GM12878 (cell line): ENCODE results near the gene ARID5B. TPM values are rescaled to one million over a fixed set of nuclear protein-coding genes. Genes with fewer than 3 reads are reported as not detected.

Experiments used
- ATAC-seq: fragments of 200-7000 bp; cut with Tn5 transposase; 3 replicates; pipeline ENCODE4 v1.9.1; 2020; ENCODE audit warnings: mild to moderate bottlenecking, moderate library complexity
- BruUV-seq: library from RNA; stranded (reverse); fragments of 400-500 nt; replicated peaks from 2 replicates; lab custom pipeline; 2021; lab: Mats Ljungman, UMichigan
- CTCF ChIA-PET: fragments of 300-600 bp; sonication (Branson Sonifier 250); formaldehyde crosslinking; extraction: SDS; loops from one replicate; lab custom pipeline; 2021; ENCODE audit warnings: inconsistent platforms; lab: Yijun Ruan, JAX
- POLR2A ChIA-PET: fragments of 350-600 bp; formaldehyde crosslinking; extraction: SDS; loops from one replicate; lab custom pipeline; 2021; ENCODE audit warnings: inconsistent platforms; lab: Charles Lee
- RAD21 ChIA-PET: fragments of 300-600 bp; sonication (Branson Sonifier 250); formaldehyde crosslinking; loops from one replicate; lab custom pipeline; 2023; ENCODE audit warnings: antibody characterized with exemption; ENCODE audit not compliant: unreplicated experiment; lab: Charles Lee
- SMC1A ChIA-PET: fragments of 300-600 bp; sonication (Branson Sonifier 250); formaldehyde crosslinking; loops from one replicate; lab custom pipeline; 2023; ENCODE audit not compliant: unreplicated experiment, uncharacterized antibody; lab: Charles Lee
- DNase-seq: peaks from one replicate; pipeline ENCODE4 v3.0.0-alpha.2; 2011; ENCODE audit warnings: low read depth, low spot score
- FAIRE-seq: peaks from 3 replicates; lab custom pipeline; 2011; peaks lifted over from hg19 to GRCh38; lab: Jason Lieb, UNC
- H2AFZ ChIP-seq: 2 replicates; pipeline ENCODE4 v1.6.0; 2011; ENCODE audit warnings: low read depth, low read length, control low read depth; ENCODE audit not compliant: control insufficient read depth
- H3K27ac ChIP-seq: 2 replicates; pipeline ENCODE4 v1.5.1; 2011; ENCODE audit warnings: control low read depth; ENCODE audit not compliant: control insufficient read depth, insufficient read depth
- H3K27me3 ChIP-seq, 2 experiments: replicated peaks in 1 of 2; 2 replicates each; pipeline versions ENCODE4 v1.6.0 to v1.6.1; 2011; ENCODE audit warnings: low read length in 1 of 2; ENCODE audit not compliant: control insufficient read depth in 2 of 2, insufficient read depth in 2 of 2
- H3K36me3 ChIP-seq, 2 experiments: 2 replicates each; pipeline ENCODE4 v1.5.1; 2011; ENCODE audit warnings: low read length in 1 of 2; ENCODE audit not compliant: control insufficient read depth in 2 of 2, insufficient read depth in 2 of 2
- H3K4me1 ChIP-seq: 2 replicates; pipeline ENCODE4 v1.6.1; 2011; ENCODE audit warnings: mild to moderate bottlenecking, low read length, moderate library complexity, mixed read lengths; ENCODE audit not compliant: control insufficient read depth, insufficient read depth
- H3K4me2 ChIP-seq: 2 replicates; pipeline ENCODE4 v1.6.0; 2011; ENCODE audit warnings: control low read depth; ENCODE audit not compliant: control insufficient read depth, insufficient read depth
- H3K4me3 ChIP-seq: fragments of 200-600 bp; sonication (generic); 2 replicates; pipeline ENCODE4 v1.5.1; 2016
- H3K79me2 ChIP-seq: 2 replicates; pipeline ENCODE4 v1.6.0; 2011; ENCODE audit warnings: low read length; ENCODE audit not compliant: control insufficient read depth, insufficient read depth
- H3K9ac ChIP-seq: 2 replicates; pipeline ENCODE4 v1.8.0; 2011; ENCODE audit warnings: low read length, control low read depth, mixed read lengths; ENCODE audit not compliant: control insufficient read depth, insufficient read depth
- H3K9me3 ChIP-seq: replicated peaks from 3 replicates; pipeline ENCODE4 v1.5.1; 2011; ENCODE audit warnings: mild to moderate bottlenecking, low read length; ENCODE audit not compliant: control insufficient read depth, insufficient read depth
- H4K20me1 ChIP-seq: 2 replicates; pipeline ENCODE4 v1.6.0; 2011; ENCODE audit not compliant: control insufficient read depth, insufficient read depth
- CTCF ChIP-seq, 3 experiments: IDR thresholded peaks in 2 of 3; conservative IDR thresholded peaks in 1 of 3; 2 replicates each; pipeline ENCODE4 v1.5.1; 2011; ENCODE audit warnings: low read depth in 3 of 3, low read length in 3 of 3, mild to moderate bottlenecking in 3 of 3, control low read depth in 2 of 3, moderate library complexity in 2 of 3, inconsistent platforms in 1 of 3, mixed read lengths in 1 of 3; ENCODE audit not compliant: control insufficient read depth in 2 of 3, insufficient read depth in 1 of 3; ENCODE audit errors: extremely low read depth in 1 of 3
- MEF2B ChIP-seq: fragments of 450-650 bp; IDR thresholded peaks from 2 replicates; pipeline ENCODE4 v1.6.1; 2018; ENCODE audit warnings: mild to moderate bottlenecking, moderate library complexity; ENCODE audit not compliant: partially characterized antibody, poor library complexity, severe bottlenecking
- NFYB ChIP-seq: IDR thresholded peaks from 2 replicates; pipeline ENCODE4 v1.6.1; 2011; ENCODE audit warnings: low read depth, mild to moderate bottlenecking, low read length, improper control_type of control experiment, moderate library complexity; ENCODE audit not compliant: insufficient read depth
- POU2F2 ChIP-seq: IDR thresholded peaks from 3 replicates; pipeline ENCODE4 v1.6.1; 2011; ENCODE audit warnings: low read depth, mild to moderate bottlenecking, low read length, borderline replicate concordance
- SREBF1 ChIP-seq: IDR thresholded peaks from 2 replicates; pipeline ENCODE4 v1.6.1; 2012; ENCODE audit warnings: mild to moderate bottlenecking, low read length
- ZNF274 ChIP-seq: IDR thresholded peaks from one replicate; pipeline ENCODE4 v1.8.0; 2011; ENCODE audit not compliant: insufficient read length, insufficient read depth
- WGBS: methylation state at CpG from one replicate; pipeline ENCODE4 v1.1.6; 2016; ENCODE audit warnings: low lambda C conversion rate; ENCODE audit not compliant: insufficient replicate concordance, insufficient coverage; ENCODE audit errors: missing lambda C conversion rate; 5-methylcytosine and 5-hydroxymethylcytosine counted together
- in situ Hi-C: fragments of 300-500 bp; cut with MboI; formaldehyde crosslinking; loops from 9 replicates; pipeline ENCODE4 v1.14.3; 2018; ENCODE audit warnings: mixed read lengths
- intact Hi-C: fragments of 100-400 bp; cut with micrococcal nuclease; formaldehyde crosslinking; loops from one replicate; pipeline ENCODE4 v1.14.2; 2022; ENCODE audit not compliant: unreplicated experiment
- polyA plus RNA-seq, 11 experiments: library from polyadenylated mRNA; depleted of rRNA in 4 of 11; unstranded in 6 of 11; stranded (reverse) in 5 of 11; fragments of >200 nt; fragmentation: Nextera tagmentation in 4 of 11; fragmentation: Illumina TruSeq in 1 of 11; extraction: Ambion mirVana in 4 of 11; extraction: Trizol in 1 of 11; gene quantifications; 1 replicate in 1 of 11; 2 replicates in 10 of 11; pipeline versions ENCODE4 v1.2.1 to v1.2.3, GENCODE V29; 2011 to 2016; ENCODE audit warnings: inconsistent platforms in 2 of 11, missing spikeins in 2 of 11, low read depth in 1 of 11
- total RNA-seq, 4 experiments: library from RNA; depleted of rRNA in 3 of 4; stranded (reverse); fragments of >200 nt in 3 of 4; fragmentation: Illumina TruSeq in 1 of 4; extraction: Trizol in 1 of 4; gene quantifications; 2 replicates each; pipeline versions ENCODE4 v1.2.1 to v1.2.3, GENCODE V29; 2013 to 2021
- TF ChIP-seq, protein P1 (sequence below): fragments of 450-650 bp; IDR thresholded peaks from 2 replicates; pipeline ENCODE4 v1.6.1; 2016; ENCODE audit warnings: mild to moderate bottlenecking

The ARID5B gene
- total and polyA plus RNA-seq, 10 of the 15 experiments (the other 5 are each of a cell fraction or from before 2014, with no cell fraction given) = 2.7 to 8.5 (median 6.1) TPM

- TF ChIP-seq CTCF (IDR thresholded peaks at IDR 0.05 in 2 of 3, conservative IDR thresholded peaks at IDR 0.05 in 1 of 3; ENCODE audit: control insufficient read depth in 2 of 3, extremely low read depth in 1 of 3, insufficient read depth in 1 of 3, low read depth in 3 of 3, low read length in 3 of 3) = peak; percentile 32 to 39 (median 34); a peak in 5 of 6 replicates
- TF ChIP-seq, all 136 proteins: peak for 2
Measured at GRCh38 chr10:61897671-61898434, 3.6 kb upstream of the ARID5B start (continued).

DNA sequence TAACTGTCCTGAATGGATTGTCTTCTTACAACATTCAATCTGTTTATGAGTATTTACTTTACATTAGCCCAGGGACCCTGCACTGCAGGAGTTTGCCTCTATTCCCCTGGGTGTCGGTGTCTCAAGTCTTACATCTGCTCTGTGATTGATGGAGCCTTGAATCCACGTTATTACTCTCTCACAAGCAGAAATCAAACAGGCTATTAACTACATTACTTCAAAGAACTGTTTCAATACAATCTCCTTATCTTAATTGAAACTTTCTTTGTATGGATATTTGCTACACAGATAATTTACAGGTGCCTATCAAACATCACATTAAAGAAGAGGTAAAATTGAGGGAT is 3.1 kb upstream of the ARID5B start:
- POLR2A ChIA-PET = interaction anchor here (0.5 to 0.6 kb wide), 2 partner anchors 45 to 1447 kb away, joined by 4 to 6 read pairs; no protein-coding TSS in a partner anchor
- CTCF ChIA-PET = interaction anchor here (0.9 to 6.1 kb wide), 11 partner anchors 45 to 540 kb away, joined by 3 to 86 read pairs (median 5); no protein-coding TSS in a partner anchor
- DNase-seq = no peak
- Histone ChIP-seq H3K4me3 (peak overlapping the region; percentile 85; the same call in 1 of the 2 replicates), H3K79me2 (peaks cover 28% of the 10 kb centered on the region), H3K36me3 (no peaks in the 10 kb centered on the region), H3K4me2 (peak overlapping the region; percentile 91), H2AFZ (peak overlapping the region; percentile 61), H3K9ac (no peak overlapping the region; the same call in 1 of the 2 replicates), H3K9me3 (no peaks in the 10 kb centered on the region), H4K20me1 (no peaks in the 10 kb centered on the region), H3K27ac (peak overlapping the region; percentile 96), H3K4me1 (peaks cover 28% of the 10 kb centered on the region), H3K27me3 (no peaks in the 10 kb centered on the region)
- BruUV-seq = no TSS peak
- FAIRE-seq = no peak
- SMC1A ChIA-PET = interaction anchor here (0.7 to 5.0 kb wide), 9 partner anchors 8 to 348 kb away, joined by 3 to 42 read pairs (median 4); no protein-coding TSS in a partner anchor
- WGBS = 3% methylated on average over 2 of the region's 2 CpGs
- intact Hi-C loops = no loop called here
- no peak for ATAC-seq
- TF ChIP-seq MEF2B = peak; percentile 46
- TF ChIP-seq, protein P1, sequence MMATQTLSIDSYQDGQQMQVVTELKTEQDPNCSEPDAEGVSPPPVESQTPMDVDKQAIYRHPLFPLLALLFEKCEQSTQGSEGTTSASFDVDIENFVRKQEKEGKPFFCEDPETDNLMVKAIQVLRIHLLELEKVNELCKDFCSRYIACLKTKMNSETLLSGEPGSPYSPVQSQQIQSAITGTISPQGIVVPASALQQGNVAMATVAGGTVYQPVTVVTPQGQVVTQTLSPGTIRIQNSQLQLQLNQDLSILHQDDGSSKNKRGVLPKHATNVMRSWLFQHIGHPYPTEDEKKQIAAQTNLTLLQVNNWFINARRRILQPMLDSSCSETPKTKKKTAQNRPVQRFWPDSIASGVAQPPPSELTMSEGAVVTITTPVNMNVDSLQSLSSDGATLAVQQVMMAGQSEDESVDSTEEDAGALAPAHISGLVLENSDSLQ = peak; percentile 63; the same call in 1 of the 2 replicates
- no peak for TF ChIP-seq POU2F2
- TF ChIP-seq ZNF274 = no peak
- no peak for TF ChIP-seq NFYB
- TF ChIP-seq SREBF1 = no peak
- in situ Hi-C loops = loop anchor here (5.0 kb wide), 1 partner anchor 344 kb away; no protein-coding TSS in a partner anchor
- RAD21 ChIA-PET = interaction anchor here (1.0 to 2.5 kb wide), 5 partner anchors 47 to 346 kb away, joined by 3 to 29 read pairs (median 6); no protein-coding TSS in a partner anchor
